Measurements from ENCODE around the gene COL25A1.

DNA sequence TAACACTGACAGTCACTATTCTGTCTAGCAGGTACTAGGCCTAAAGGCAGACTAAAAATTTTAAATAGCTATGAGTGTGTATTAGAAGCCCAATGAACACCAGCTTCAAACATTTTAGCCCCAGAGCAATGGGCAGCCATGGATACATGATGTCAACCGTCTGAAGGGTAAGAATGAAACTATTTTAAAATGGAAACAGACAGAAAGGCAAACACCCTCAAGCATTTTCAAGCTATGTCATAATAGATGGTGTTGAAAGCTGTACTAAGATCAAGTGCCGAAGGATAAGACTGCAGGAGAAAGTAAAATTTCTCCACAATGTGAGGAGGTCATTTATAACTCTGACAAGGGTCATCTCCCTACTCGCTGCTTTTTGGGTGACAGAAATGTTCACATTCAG, 225.0 kb downstream of the COL25A1 start:
- TF ChIP-seq POLR2A (IDR thresholded peaks at IDR 0.05) (no peak), POLR2AphosphoS5 (IDR thresholded peaks at IDR 0.05) (no peak)
- TF ChIP-seq, protein P1, sequence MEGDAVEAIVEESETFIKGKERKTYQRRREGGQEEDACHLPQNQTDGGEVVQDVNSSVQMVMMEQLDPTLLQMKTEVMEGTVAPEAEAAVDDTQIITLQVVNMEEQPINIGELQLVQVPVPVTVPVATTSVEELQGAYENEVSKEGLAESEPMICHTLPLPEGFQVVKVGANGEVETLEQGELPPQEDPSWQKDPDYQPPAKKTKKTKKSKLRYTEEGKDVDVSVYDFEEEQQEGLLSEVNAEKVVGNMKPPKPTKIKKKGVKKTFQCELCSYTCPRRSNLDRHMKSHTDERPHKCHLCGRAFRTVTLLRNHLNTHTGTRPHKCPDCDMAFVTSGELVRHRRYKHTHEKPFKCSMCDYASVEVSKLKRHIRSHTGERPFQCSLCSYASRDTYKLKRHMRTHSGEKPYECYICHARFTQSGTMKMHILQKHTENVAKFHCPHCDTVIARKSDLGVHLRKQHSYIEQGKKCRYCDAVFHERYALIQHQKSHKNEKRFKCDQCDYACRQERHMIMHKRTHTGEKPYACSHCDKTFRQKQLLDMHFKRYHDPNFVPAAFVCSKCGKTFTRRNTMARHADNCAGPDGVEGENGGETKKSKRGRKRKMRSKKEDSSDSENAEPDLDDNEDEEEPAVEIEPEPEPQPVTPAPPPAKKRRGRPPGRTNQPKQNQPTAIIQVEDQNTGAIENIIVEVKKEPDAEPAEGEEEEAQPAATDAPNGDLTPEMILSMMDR (IDR thresholded peaks at IDR 0.05): no peak

All from upper lobe of left lung (tissue), 4 donors.